HG03432 (cell line): ENCODE data around the gene TREM1.
A peak's percentile ranks its signal among the peaks of the same experiment; 100 is the strongest.

Experiments
- ATAC-seq: cut with Tn5 transposase; IDR thresholded peaks from one replicate; pipeline ENCODE4 v1.9.1; 2021; ENCODE audit warnings: mild to moderate bottlenecking, moderate library complexity; ENCODE audit not compliant: unreplicated experiment

Gene TREM1

GRCh38 chr6:41286544-41287346, at the start of gene TREM1:
TREM1 (minus strand) TSS chr6:41286682; CDS start chr6:41286655, 27 bp downstream.
- ATAC-seq = no peak

DNA sequence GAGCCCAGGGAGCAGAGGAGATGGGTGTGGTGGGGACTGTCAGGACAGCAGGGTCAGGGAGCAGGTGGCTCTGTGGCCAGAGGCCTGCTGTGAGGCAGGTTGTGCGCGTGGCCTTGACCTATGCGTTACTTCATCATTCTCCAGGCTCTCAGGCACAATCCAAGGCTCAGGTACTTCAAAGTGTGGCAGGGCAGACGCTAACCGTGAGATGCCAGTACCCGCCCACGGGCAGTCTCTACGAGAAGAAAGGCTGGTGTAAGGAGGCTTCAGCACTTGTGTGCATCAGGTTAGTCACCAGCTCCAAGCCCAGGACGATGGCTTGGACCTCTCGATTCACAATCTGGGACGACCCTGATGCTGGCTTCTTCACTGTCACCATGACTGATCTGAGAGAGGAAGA, 49.5 kb upstream of the TREM1 start:
- no peak for ATAC-seq

DNA sequence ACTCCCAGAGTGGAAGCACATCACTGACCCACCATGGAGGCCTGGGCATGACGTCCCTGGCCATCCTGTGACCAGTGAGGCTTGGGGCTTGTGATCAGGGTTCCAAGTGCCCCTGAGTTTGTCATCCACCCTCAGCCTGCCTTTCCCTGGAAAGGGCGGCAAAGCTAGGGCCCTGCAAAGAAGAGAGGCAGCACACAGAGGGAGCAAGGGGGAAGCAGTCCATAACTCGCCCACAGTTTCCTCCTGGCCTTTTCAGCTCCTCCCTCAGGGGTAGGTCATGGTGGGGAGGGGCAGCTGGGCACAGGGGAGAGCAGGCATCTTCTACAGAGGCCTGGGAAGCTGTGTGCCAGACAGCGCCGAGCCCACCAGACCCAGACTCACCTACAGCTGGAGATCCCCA, 48.8 kb upstream of the TREM1 start, which contains the start of gene NCR2:
TSS of gene NCR2 (plus strand) at position 313 of the 400 bp plus-strand sequence. CDS start 269 bp downstream, outside the sequence.
- no peak for ATAC-seq

- no peak for ATAC-seq
Measured at GRCh38 chr6:41334482-41335040, 48.1 kb upstream of the TREM1 start.

- ATAC-seq = no peak
Measured at GRCh38 chr6:41332842-41333736, 46.6 kb upstream of the TREM1 start.

DNA sequence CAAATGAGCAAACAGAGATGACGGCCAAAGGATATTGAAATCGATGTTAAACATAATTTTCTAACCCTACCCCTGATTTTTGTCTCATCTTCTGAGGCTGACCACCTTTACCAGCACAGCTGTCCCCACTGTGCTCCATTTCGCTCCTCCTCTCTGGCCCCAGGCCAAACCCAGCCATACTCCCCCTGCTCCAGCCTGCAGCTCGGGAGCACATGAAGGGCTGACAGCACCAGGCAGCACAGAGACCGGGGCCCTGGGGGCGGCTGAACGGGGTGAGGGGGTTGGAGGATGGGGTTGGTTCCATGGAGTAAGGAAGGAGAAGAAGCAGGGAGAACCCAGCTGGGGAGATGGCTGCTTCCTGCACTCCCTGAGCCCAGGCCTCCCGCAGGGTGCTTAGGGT, 45.8 kb upstream of the TREM1 start:
- ATAC-seq = no peak

DNA sequence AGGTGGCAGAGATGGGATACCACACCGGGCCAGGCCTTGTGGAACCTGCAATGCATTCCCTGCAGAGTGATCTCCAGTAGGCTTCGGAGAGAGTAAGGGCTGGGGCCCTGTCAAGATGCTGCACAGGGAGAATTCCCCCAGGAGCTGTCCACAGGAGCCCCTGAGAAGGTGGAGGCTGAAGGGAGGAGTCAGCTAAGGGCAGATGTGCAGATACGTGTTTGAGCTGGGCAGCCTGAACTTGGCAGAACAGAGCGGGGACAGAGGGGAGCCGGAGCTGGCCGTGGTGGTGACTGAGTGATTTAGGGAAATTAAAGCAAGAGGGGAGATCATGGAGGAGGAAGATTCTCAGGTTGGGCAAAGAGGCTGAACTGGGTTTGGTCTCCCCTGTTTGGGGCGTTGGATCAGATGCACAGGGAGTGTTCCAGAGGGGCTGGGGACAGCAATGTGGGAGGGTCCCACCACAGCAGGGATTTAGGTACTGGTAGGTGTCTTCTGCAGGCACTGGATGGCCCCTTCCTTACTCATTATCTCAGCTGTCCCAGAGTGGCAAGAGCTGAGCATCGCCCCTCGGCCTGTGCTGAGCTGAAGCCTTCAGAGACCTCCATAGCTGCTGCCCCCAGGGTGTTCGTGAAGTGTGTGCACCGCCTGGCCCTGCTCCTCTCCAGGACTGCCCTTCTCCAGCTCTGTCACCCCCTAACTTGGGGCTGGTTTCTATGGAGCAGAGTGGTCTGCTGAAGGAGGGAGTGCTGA, 45.1 kb upstream of the TREM1 start:
- no peak for ATAC-seq

GRCh38 chr6:41327177-41327576, 40.7 kb upstream of the TREM1 start:
- no peak for ATAC-seq

DNA sequence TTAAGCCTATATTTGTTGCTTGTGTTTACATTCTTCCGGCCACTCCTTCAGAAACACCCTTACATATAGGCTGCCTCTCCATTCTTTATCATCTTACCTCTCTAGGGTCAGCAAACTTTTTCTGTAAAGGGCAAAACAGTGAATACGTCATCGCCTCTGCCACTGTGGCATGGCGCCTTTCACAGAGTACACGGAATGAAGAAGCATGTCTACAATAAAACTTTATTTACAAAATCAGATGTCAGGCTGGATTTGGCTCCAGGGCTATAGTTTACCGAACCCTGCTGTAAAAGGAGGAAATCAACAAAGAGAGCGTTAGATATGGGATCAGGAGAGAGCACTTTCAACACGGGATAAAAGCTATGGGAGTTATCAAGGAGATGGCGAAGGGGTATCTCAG, 39.6 kb upstream of the TREM1 start:
- ATAC-seq = no peak

GRCh38 chr6:41325446-41326066, 39.1 kb upstream of the TREM1 start:
- ATAC-seq = no peak

DNA sequence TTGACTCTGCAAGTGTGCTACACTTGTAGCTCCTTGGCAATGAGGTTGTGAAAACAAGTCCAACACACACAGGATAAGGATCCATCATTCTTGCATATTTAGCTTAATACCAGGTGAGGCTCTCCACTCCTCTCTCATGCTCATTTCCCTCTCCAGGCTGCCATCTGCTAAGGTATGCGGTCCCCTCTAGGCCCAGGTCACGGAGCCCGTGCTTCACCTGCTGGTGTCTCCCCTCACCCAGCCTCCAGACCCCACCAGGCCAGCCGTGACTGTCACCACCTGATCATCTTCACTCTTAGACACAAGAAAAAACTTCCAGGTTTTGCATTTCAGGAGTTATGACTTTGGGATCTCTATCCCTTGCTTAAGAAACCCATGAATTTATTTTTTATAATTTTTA, 34.7 kb upstream of the TREM1 start:
- no peak for ATAC-seq

DNA sequence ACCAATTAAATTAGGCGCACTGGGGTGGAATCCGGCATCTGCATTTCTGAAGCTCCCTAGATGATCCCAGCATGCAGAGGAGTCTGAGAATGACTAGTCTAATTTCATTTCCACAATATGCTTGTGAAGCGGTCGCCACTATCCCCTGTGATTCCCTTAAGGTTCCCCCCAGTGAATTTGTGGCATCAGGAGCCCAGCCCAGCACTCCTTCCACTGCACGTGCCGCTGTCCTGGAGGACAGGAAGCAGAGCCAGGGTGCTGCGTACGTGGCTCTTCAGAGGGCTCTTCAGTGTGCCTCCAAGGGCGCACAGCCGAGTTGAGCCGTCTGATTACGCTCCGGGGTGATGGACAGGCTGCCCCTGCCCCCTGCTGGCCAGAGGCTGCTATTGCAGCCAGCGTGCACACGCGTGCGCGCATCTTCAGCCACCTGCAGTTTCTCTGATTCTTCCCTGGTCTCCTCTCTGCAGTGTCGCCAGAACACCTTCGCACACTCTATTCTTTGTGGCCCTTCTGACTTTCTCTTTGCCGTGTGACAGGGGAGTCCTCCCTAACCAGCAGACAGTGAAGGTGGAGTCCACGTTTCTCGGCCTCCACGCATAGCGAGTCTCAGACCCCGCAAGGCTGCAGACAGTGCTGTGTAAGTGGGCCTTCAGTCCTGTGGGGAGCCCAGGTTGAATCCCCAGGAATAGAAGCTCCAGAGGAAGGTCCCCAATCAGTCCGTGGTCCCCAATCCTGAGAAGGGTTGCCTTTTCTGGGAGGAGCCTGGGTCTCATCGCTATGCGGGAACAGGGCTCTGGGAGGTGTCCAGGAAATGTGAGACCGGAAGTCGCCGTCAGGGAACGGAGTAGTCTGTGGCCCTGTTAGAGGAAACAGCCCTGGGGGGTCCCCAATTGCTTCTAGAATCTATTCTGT, 32.4 kb upstream of the TREM1 start:
- peak; percentile 88 for ATAC-seq

GRCh38 chr6:41318261-41318653, 31.8 kb upstream of the TREM1 start:
- ATAC-seq = no peak

GRCh38 chr6:41315943-41316620, 29.6 kb upstream of the TREM1 start:
- ATAC-seq = no peak

DNA sequence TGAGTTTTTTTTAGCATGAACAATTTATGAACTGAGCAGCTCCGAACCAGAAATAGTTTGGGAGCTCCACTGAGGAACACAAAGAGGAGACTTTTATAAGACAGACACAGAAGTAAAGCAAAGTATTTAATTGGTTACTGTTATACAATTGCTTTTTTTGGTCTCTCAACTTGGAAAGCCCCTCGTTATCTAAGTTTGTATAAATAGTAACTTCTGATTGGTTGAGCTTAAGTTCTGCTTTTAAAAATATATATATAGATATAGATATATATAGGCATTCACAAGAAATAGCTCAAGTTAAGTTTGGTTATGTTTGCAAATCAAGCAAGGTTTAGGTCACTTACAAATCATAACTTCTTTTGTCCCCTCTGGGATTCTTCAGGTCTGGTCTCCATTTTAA, 28.7 kb upstream of the TREM1 start:
- no peak for ATAC-seq

GRCh38 chr6:41306187-41306854, 19.8 kb upstream of the TREM1 start:
- ATAC-seq = no peak

DNA sequence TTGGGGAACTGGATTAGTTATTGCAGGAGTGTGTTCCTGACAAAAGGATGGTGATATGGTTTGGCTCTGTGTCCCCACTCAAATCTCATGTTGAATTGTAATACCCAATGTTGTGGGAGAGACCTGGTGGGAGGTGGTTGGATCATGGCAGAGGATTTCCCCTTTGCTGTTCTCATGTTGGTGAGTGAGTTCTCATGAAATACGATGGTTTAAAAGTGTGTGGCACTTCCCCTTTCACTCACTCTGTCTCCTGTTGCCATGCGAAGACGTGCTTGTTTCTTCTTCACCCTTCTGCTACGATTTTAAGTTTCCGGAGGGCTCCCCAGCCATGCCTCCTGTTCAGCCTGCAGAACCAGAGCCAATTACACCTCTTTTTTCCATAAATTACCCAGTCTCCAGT, 16.2 kb upstream of the TREM1 start:
- ATAC-seq = no peak

GRCh38 chr6:41298785-41299502, 12.5 kb upstream of the TREM1 start:
- no peak for ATAC-seq
